Measurements from ENCODE around the gene RASSF6.
"Not testable (repeated sequence)": the region's sequence is repeated elsewhere in the genome, so short reads cannot be mapped to it uniquely, and the experiment has no call there.

The RASSF6 gene

DNA sequence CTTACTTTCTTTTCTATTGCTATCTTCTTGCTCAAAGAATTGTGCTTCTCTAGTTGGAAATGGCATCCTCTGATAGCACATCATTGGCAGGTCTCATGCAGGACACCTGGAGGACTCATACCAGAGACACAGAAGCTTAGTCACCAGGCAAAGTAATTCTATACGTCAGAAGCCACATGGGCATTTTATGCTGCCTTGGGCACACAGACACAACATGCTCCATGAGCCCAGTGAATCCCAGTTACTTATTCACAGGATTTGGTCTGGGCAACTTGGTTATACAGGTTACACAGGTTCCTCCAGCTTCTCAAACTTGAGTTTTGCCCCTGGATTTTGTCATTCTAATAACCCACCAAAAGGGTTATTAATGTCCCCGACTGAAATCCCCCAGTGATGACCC, 7.1 kb downstream of the RASSF6 start:
- DNase-seq (ENCODE audit: extremely low read depth in 1 of 2, low read depth in 1 of 2): no peak

DNA sequence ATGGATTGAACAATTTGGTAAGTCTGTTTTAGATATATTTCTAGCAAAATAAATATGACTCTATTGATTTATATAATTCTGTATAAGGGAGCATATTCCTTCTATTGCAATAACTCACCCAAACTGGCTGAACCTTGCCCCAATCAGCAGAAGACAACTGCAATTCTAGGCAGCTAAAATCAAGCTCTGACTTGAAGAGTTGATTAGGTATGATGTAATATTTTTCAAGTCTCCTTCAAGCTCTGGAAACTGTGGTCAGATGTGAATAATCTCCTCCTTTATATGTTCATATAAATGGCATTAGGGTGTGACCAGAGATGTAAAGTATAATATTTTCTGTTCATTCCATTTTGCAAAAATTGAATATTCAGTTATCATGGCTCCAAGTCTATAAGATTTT, 8.2 kb downstream of the RASSF6 start:
- no peak for DNase-seq (ENCODE audit: extremely low read depth in 1 of 2, low read depth in 1 of 2)

DNA sequence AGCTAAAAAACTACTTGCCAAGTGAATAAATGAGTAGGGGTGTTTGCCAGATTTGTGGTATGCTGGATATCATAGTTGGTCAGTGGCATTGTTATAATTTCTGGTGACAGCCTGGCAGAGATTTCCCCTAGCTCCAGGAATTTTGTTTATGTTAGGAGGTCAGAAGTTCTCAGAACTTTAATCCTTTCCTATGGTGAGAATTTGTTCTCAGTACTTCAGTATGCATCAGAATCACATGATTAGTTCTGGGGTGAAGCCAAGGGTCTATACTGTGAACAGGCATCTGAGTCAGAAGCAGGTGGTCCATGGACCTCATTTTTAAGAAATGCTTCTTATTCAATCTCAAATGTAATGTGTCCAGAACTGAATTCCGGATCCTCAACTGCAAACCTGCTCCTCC, 10.5 kb downstream of the RASSF6 start:
- DNase-seq (ENCODE audit: extremely low read depth in 1 of 2, low read depth in 1 of 2): no peak

DNA sequence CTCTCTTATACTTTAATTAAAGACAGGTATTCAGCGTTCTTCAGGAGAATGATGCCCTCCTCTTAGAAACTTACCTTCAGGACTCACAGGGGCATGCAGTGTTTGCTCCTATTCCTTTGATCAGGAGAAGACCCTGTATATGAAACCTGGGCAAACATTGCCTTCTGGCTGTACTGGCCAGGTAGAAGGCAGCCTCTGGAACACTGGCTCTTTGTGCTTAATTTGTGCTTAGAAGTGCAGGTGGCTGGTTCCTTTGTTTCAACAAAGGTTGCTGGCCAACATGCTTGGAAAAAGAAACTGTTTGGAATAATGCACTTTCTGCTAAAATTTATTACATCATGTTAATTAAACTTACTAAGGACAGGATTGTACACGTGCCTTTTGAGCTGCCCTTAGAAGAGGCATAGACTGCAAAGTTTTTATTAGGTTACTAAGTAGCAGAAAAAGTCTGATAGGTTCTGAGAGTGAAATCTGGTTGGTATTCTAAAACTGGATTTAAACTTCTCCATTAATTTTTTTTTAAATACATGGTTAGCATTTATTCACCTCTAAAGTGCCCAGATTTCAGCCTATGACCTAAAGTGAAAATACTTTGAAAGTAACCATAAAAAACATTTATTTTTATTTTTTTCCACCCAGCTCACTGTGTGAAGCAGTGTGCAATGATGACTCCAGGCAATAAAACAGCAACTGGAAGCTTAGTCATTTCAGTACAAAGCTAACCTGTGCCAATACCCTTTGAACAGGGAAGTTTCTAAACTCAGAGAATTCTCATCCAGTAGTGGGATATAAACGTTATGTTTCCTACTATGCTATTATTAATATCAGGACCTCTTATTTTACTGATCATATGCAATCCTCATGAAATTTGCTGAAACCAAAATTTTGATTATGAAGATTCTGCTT, 11.3 kb downstream of the RASSF6 start:
- DNase-seq (ENCODE audit: extremely low read depth in 1 of 2, low read depth in 1 of 2): no peak

DNA sequence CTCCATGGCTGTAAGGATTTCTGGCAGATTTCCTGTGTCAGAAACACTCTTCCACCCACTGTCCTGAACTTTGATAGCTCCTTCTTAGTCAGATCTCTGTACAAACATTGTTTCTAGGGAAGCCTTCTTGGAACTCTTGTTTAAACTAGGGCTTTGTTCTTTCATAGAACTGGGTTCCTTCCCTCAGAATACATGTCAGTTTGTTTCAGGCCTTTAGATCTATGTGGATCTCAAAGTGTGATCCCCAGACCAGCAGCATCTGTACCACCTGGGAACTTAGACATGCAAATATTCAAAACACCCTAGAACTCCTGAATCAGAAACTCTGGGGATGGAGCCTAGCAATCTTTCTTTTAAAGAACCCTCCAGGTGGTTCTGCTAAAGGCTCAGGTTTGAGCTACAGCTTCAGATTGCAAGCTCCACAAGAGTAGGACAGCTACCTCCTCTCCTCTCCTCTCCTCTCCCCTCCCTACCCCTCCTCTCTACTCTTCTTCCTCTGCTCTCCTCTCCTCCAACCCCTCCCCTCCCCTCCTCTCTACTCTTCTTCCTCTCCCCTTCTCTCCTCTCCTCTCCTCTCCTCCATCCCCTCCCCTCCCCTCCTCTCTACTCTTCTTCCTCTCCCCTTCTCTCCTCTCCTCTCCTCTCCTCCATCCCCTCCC, 12.7 kb downstream of the RASSF6 start:
- no peak for DNase-seq (ENCODE audit: extremely low read depth in 1 of 2, low read depth in 1 of 2)

DNA sequence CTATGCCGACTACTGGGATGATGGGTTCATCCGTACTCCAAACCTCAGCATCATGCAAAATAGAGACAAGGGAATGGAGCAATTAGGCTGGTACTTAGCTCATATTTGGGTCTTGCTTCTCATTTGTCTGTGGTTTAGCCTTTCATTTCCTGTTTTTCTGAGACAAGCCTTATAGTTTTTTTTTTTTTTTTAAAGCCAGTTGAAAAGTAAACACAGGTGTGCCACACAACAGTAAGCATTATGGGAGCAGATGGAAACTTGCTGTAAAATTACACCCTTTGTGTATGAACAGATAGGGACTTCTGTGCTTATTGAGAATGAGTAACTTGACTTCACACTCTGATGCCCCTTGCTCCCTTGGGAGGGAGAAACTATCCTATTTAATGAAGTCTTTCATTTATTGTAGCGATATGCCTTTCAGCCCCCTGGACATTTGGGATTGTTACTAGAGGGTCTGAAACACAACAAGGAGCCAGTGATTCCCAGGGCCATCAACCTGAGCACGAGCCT, 13.7 kb downstream of the RASSF6 start:
- no peak for DNase-seq (ENCODE audit: extremely low read depth in 1 of 2, low read depth in 1 of 2)

DNA sequence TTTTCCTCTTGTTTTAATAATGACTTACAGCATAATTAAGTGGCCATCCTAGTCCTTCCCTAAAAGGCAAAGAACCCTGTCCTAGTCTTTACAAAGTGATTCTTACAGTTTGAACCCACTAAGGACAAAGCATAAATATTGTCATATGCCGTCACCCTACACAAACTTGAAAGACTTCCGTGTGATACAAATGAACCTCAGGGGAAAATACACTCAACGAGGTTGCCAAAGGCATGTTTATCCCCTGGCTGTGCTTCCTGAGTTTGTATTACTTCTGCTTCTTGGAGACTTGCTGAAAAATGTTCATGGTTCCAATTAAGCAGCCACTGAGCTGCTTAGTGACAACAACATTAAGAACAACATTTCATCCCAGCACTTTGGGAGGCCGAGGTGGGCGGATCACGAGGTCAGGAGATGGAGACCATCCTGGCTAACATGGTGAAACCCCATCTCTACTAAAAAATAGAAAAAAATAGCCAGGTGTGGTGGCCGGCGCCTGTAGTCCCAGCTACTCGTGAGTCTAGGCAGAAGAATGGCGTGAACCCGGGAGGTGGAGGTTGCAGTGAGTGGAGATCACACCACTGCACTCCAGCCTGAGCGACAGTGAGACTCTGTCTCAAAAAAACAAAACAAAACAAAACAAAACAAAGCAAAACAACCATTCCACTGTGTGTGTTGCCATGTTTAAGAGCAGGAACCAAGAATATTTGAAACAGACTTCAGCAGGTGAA, 16.2 kb downstream of the RASSF6 start:
- no peak for DNase-seq (ENCODE audit: extremely low read depth in 1 of 2, low read depth in 1 of 2)

DNA sequence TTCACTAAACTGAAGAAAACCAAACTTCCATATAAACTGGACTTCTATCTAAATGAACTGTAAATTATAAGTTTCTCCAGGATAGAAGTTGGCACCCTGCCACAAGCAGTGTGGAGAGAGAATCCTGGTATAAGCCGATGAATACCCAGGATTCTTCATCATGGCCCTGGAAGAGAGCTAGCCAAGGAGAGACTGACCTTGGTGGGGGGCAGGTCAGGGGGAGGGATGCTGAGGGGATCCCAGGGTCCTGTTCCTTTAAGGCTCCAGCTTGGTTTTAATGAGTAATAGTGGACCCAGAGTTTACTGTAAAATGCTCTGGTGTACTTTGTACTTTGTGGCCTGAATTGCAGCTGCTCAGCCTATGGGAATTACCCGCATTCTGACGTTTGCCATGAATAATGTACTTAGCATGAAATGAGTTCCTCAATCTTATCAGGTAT, 16.9 kb downstream of the RASSF6 start:
- DNase-seq (ENCODE audit: extremely low read depth in 1 of 2, low read depth in 1 of 2): no peak

DNA sequence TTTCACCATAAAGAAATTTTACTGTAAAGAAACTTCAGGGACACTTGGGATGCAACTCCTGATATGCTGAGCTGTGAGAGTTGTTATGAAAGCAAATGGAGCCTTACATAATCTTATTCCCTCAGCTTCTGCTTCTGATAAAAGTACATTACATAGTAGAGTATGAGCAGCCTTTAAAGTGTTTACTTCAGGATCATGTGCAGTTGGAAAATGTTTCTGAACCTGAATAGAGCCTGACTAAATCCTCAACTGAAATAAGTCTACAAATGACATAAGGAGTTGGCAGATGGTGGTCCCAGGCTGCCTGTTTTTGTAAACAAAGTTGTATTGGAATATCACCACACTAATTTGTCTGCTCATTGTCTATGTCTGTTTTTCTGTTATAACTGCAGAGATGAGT, 19.3 kb downstream of the RASSF6 start:
- DNase-seq (ENCODE audit: extremely low read depth in 1 of 2, low read depth in 1 of 2): no peak

DNA sequence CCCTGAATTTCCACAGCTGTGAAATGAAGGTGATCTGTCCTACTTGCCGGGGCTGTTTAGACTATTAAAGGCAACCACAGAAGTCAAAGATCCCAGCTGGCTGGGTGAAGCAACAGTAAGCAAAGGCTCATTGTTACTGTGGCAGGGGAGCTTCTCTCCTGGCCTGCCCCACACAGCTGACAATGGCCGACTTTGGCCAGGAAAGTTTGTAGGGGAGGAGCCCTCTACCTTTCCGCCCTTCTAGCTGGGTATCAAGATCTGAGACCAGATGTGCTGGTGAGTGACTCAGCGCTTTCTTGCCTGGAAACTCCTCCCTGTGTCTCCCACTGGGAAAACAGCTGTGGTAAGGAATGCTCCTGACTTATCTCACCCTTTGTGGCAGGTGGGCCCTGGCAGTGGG, 21.1 kb downstream of the RASSF6 start:
- no peak for DNase-seq (ENCODE audit: extremely low read depth in 1 of 2, low read depth in 1 of 2)

DNA sequence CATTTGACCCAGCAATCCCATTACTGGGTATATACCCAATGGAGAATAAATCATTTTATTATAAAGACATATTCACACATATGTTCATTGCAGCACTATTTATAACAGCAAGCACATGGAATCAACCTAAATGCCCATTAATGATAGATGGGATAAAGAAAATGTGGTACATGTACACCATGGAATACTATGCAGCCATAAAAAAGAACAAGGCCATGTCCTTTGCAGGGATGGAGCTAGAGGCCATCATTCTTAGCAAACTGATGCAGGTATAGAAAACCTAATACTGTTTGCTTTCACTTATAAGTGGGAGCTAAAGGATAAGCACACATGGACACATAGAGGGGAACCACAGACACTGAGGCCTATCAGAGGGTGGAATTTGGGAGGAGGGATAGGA, 22.6 kb downstream of the RASSF6 start:
- DNase-seq (ENCODE audit: extremely low read depth in 1 of 2, low read depth in 1 of 2): no peak

DNA sequence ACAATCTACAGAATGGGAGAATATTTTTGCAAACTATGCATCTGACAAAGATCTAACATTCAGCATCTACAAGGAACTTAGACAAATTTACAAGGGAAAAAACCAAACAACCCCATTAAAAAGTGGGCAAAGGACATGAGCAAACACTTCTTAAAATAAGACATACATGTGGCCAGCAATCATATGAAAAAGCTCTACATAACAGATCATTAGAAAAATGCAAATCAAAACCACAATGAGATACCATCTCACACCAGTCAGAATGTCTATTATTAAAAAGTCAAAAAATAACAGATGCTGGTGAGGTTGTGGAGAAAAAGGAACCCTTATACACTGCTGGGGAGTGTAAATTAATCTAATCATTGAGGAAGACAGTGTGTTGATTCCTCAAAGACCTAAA, 23.1 kb downstream of the RASSF6 start:
- DNase-seq (ENCODE audit: extremely low read depth in 1 of 2, low read depth in 1 of 2): not testable (repeated sequence)

DNA sequence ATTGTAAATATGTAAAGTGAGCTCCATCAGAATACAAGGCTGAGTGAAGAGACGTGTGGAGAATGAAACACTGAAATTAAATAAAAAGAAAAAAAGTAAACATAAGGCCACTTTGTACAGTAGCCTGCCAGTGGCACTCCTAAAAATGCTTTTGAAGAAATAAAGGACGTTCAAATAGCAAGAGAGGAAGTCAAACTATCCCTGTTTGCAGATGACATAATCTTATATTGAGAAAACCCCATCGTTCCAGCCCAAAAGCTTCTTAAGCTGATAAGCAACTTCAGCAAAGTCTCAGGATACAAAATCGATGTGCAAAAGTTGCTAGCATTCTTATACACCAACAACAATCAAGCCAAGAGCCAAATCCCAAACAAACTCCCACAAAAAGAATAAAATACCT, 24.2 kb downstream of the RASSF6 start:
- DNase-seq (ENCODE audit: extremely low read depth in 1 of 2, low read depth in 1 of 2): no peak

DNA sequence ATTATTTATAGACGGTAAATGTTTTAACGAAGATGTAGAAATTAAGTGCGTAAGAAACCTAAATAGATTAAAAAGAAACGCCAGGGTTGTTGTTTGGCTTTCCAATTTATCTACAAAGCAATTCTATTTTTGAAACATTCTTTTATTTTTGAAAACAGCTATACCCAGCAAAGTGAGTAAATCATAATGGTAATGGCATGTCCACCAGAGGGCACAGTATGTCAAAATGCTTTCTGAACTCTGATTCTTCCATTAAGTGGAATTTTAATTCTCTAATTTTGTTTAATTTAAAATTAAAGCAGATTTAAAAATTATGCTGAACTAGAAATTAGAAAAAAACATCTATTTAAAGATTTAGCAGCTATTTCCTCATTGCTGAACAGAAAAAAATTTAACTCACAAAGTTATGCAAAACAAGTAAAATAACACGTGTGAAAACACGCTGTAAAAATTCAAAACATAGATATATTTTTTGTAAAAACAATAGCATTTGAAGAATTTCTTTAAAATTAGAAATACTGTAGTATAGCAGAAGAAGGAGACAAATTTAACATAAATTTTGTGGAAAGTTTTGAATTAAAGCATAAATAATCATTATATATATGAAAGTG, 26.5 kb downstream of the RASSF6 start:
- no peak for DNase-seq (ENCODE audit: extremely low read depth in 1 of 2, low read depth in 1 of 2)

DNA sequence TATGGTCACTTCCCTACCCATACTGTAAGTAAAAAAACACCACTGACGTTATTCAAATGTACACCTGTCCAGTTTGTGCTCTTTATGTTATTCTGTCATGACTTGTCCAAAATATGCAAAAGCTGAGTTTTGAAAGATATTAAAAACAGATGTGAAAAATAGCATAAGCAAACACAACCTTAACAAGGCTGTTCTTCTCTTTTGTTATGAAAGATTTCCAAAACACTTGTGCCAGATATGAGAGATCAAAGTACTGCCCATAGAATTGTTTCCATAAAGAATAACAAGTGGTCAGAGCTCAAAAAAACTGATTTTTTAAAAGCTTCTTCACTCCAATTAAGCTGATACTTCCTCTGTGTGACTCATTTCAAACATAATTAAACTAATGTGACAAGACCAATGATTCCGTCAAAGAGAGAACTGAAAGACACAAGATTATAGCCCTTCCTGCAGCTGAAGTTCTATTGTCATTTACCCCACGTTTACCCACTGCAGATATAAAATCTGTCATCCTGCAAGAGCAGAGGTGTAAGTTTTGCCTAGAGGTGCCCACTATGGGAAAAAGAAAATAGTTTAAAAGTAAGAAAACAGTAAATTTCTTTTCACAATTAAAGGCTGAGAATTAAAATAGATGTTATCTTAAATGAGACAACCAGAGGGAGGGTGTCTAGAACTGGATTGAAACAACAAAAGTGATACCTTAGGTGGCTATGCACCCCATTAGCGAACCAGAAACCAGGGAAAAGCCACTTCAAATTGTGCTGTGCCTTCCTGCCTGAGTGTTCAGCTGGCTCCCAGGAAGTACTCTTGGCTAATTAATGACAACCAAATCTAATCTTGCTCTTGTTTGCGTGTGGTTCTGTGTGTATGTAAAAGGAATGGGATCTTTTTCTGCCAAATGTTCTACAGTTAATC, 30.1 kb downstream of the RASSF6 start:
- no peak for DNase-seq (ENCODE audit: extremely low read depth in 1 of 2, low read depth in 1 of 2)

DNA sequence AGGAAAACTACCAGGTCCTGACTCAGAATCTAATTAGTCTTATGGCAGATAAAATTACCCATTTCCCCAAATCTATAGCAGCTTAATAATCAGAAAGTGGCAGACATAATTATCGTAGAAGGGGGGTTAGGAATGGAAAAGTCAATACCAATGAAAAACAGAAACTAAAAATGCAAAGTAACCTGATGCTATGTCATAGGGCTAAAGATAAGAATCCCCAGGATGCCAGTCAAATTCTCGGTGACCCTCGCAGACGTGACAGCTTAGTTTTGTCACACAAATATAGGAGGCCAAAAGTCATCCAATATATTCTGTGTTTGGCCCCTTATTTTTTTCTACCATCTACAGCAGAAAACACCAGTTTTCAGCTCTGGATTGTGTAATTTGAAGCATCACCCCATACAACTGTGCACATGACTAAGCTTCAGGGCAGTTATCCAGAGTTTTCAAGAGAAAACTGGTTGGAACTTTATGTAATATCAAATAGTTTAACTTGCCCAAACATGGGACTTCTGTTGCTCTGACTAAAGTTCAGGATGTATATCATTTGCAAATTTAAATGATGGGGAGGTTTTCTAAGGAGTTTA, 30.9 kb downstream of the RASSF6 start:
- no peak for DNase-seq (ENCODE audit: extremely low read depth in 1 of 2, low read depth in 1 of 2)

DNA sequence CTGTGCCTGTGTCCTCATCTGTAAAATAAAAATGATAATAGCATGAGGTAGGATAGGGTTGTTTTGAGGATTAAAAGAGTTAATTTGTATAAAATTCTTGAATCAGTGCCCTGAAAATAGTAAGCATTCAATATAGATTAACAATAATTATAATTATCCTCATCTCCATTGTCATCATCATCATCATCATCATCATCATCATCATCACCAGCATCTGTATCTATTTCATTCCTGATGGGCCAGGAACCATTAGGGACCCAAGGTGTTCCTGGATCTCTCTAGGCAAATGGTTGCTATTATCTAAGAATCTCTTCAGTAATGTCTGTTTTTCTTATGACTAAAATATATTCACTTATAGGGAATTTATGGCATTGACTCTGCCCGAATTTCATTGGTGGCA, 31.6 kb downstream of the RASSF6 start:
- DNase-seq (ENCODE audit: extremely low read depth in 1 of 2, low read depth in 1 of 2): no peak

DNA sequence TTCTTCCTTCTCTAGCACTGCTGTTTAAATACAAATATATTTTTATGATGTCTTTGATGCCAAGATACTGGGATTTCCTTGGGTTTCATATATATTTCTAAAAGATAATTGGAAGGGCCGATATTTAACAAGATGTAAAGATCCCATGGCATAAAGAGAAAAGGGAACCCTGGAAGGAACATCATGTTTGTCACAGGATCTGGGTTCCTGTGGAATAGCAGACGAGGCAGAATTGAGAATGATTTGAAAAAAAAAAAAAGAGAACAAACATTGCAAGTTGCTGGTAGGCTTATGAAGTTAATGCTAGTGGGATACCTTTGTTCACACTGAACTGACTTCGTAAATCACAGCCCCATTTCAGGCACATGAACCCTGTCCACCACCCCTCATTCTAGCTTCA, 33.6 kb downstream of the RASSF6 start:
- DNase-seq (ENCODE audit: extremely low read depth in 1 of 2, low read depth in 1 of 2): no peak

DNA sequence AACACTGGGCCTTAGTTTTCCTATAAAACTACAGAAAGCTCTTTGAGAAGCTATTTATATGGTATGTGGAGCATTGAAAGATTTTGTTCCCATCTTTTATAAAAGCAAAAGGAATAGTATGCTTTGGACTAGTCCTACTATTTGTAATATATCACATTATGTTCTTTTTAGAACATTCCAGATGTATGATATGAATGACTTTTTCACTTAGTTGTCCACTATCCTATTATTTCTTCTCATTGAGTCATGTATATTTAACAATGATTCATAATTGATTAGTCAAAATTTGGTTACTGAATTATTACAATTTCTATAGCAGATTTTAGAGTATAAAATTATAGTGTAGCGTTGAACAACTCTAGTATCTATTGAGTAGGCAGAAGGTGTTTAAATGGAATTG, 34.2 kb downstream of the RASSF6 start:
- DNase-seq (ENCODE audit: extremely low read depth in 1 of 2, low read depth in 1 of 2): no peak

DNA sequence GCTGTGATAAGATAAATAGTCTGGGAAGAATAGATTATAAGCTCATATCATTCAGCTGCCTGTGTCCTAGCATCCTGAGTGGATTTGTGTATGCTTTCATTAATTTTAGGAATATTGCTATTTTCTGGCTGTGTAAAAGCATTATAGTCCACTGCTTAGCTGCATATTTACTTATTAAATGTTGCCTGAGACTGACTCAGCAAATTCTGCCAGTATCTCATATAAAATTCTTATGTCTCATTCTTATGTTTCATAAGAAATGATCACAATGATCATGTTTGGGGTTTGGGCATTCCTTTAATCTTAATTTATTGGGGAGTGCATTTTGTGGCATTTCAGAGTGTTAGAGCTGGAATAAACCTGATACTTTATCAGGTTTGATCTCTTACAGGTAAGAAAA, 34.9 kb downstream of the RASSF6 start:
- DNase-seq (ENCODE audit: extremely low read depth in 1 of 2, low read depth in 1 of 2): no peak

All from activated CD8-positive, alpha-beta memory T cell treated with anti-CD3 and anti-CD28 coated beads for 1 hour (primary cell).